ENCODE data around the gene MLC1.

MLC1 gene

GRCh38 chr22:50074551-50075530, 10.4 kb downstream of the MLC1 start:
- no peak for DNase-seq

- no peak for DNase-seq
These were observed 11.2 kb downstream of the MLC1 start for GRCh38 chr22:50074056-50074455.

- no peak for DNase-seq
These were observed 12.3 kb downstream of the MLC1 start for GRCh38 chr22:50072714-50073538.

- DNase-seq: no peak
These were observed 13.1 kb downstream of the MLC1 start for GRCh38 chr22:50072167-50072555.

GRCh38 chr22:50071432-50072166, 13.6 kb downstream of the MLC1 start:
- DNase-seq: no peak

- DNase-seq: no peak
These were observed 14.9 kb downstream of the MLC1 start for GRCh38 chr22:50070366-50070765.

GRCh38 chr22:50068096-50068495, 17.1 kb downstream of the MLC1 start:
- DNase-seq: no peak

GRCh38 chr22:50067244-50067643, 18.0 kb downstream of the MLC1 start:
- no peak for DNase-seq

GRCh38 chr22:50064453-50064852, 20.8 kb downstream of the MLC1 start:
- no peak for DNase-seq

- no peak for DNase-seq
These were observed 21.4 kb downstream of the MLC1 start for GRCh38 chr22:50063589-50064393.

- no peak for DNase-seq
These were observed 22.6 kb downstream of the MLC1 start for GRCh38 chr22:50062509-50063135.

GRCh38 chr22:50061824-50062355, 23.3 kb downstream of the MLC1 start:
- DNase-seq: no peak

GRCh38 chr22:50061141-50061823, 23.9 kb downstream of the MLC1 start:
- DNase-seq: no peak

GRCh38 chr22:50060441-50061140, 24.6 kb downstream of the MLC1 start:
- no peak for DNase-seq

- DNase-seq: no peak
These were observed 25.4 kb downstream of the MLC1 start for GRCh38 chr22:50059881-50060262.

- DNase-seq: no peak
These were observed 26.0 kb downstream of the MLC1 start for GRCh38 chr22:50058906-50059880.

- DNase-seq: no peak
These were observed 26.9 kb downstream of the MLC1 start, which contains the start of gene TTLL8 for GRCh38 chr22:50058061-50058905. TSS of gene TTLL8 (minus strand) at chr22:50058298.
